Activated CD8-positive, alpha-beta T cell treated with anti-CD3 and anti-CD28 coated beads for 36 hours (primary cell): ENCODE results near the gene ATXN7L1. TPM values are rescaled to one million over a fixed set of nuclear protein-coding genes. Genes with fewer than 3 reads are reported as not detected.

Experiments used
- ATAC-seq: fragments of 200-7000 bp; cut with Tn5 transposase; one replicate; pipeline ENCODE4 v1.10.0; 2021; ENCODE audit warnings: mild to moderate bottlenecking, moderate library complexity
- CTCF ChIA-PET: fragments of 350-600 bp; sonication (Branson Sonifier 250); formaldehyde crosslinking; loops from one replicate; lab custom pipeline; 2021; ENCODE audit warnings: antibody characterized with exemption; lab: Charles Lee
- POLR2A ChIA-PET: fragments of 350-600 bp; sonication (Branson Sonifier 250); formaldehyde crosslinking; loops from one replicate; lab custom pipeline; 2021; ENCODE audit warnings: antibody characterized with exemption; lab: Charles Lee
- DNase-seq: peaks from one replicate; pipeline ENCODE4 v3.0.0-alpha.2; 2020
- H3K27ac Mint-ChIP-seq: one replicate; pipeline ENCODE4 v1.8.0; 2021; ENCODE audit warnings: mild to moderate bottlenecking, mixed read lengths
- H3K27me3 Mint-ChIP-seq: one replicate; pipeline ENCODE4 v1.8.0; 2021; ENCODE audit warnings: mixed read lengths
- H3K36me3 Mint-ChIP-seq: one replicate; pipeline ENCODE4 v1.8.0; 2021; ENCODE audit warnings: low read depth, mixed read lengths
- H3K4me1 Mint-ChIP-seq: one replicate; pipeline ENCODE4 v1.8.0; 2021; ENCODE audit warnings: low read depth, mixed read lengths
- H3K4me3 Mint-ChIP-seq: one replicate; pipeline ENCODE4 v1.8.0; 2021; ENCODE audit warnings: mild to moderate bottlenecking, moderate library complexity, mixed read lengths
- H3K9me3 Mint-ChIP-seq: one replicate; pipeline ENCODE4 v1.8.0; 2021; ENCODE audit warnings: mixed read lengths
- intact Hi-C: fragments of 100-400 bp; cut with micrococcal nuclease; formaldehyde crosslinking; loops from one replicate; pipeline ENCODE4 v1.10.0; 2022
- total RNA-seq, 2 experiments: library from RNA; stranded (reverse); gene quantifications; one replicate each; pipeline ENCODE4 v1.2.3, GENCODE V29; 2021
- TF ChIP-seq, protein P1 (sequence below): fragments of 200-600 bp; IDR thresholded peaks from one replicate; pipeline ENCODE4 v1.8.0; 2022; ENCODE audit warnings: antibody characterized with exemption, mild to moderate bottlenecking

Gene ATXN7L1
- total RNA-seq, 2 experiments from 2014 or later: 4.8 to 5.3 TPM

DNA sequence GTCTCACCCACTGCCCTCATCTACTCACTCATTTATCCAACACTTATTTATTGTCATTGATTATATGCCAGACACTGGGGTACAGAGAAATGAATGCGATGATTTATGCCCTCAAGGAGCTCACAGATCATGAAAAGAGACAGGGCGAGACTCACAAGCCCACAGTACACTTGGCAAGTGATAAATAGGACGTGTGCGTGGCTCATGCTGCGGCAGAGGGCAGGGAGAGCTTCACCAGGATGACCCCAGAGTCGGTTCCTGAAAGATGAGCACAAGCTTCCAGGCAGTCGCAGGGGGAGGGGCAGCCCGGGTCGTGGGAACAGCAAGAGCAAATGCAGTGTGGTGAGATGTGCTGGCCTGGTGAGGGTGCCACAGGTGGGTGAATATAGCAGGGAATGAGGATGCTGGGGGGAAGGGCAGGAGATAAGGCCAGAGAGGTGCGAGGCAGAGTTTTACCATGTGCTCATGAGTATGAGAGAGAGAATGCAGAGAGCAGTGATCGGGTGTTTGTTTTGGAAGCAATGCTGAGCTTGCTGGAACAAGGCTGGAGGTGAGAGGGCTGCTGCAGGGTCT is 70.9 kb downstream of the ATXN7L1 start:
- H3K27ac Mint-ChIP-seq: no peak overlapping the region

DNA sequence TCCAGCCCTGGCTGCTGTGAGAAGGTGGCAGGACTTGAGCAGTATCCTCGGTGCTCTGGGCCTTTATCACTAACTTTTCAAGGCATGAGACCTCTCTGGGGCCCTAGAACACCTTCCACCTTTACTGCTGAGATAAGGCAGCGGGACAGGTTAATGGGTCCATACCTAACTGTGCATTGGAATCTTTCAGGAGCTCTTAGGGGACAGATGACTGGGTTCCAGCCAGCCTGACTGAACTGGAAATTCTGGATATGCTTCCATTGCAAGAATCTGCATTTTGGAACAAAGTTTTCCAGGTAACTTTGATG is 73.0 kb downstream of the ATXN7L1 start:
- TF ChIP-seq, protein P1, sequence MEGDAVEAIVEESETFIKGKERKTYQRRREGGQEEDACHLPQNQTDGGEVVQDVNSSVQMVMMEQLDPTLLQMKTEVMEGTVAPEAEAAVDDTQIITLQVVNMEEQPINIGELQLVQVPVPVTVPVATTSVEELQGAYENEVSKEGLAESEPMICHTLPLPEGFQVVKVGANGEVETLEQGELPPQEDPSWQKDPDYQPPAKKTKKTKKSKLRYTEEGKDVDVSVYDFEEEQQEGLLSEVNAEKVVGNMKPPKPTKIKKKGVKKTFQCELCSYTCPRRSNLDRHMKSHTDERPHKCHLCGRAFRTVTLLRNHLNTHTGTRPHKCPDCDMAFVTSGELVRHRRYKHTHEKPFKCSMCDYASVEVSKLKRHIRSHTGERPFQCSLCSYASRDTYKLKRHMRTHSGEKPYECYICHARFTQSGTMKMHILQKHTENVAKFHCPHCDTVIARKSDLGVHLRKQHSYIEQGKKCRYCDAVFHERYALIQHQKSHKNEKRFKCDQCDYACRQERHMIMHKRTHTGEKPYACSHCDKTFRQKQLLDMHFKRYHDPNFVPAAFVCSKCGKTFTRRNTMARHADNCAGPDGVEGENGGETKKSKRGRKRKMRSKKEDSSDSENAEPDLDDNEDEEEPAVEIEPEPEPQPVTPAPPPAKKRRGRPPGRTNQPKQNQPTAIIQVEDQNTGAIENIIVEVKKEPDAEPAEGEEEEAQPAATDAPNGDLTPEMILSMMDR: no peak
- intact Hi-C loops: no loop called here
- Mint-ChIP-seq H3K9me3 (no peaks in the 10 kb centered on the region), H3K4me3 (no peak overlapping the region), H3K36me3 (no peaks in the 10 kb centered on the region), H3K4me1 (peaks cover 57% of the 10 kb centered on the region), H3K27ac (no peak overlapping the region), H3K27me3 (no peaks in the 10 kb centered on the region)
- ATAC-seq (no peak), DNase-seq (no peak)
- ChIA-PET CTCF (no interaction called here), POLR2A (interaction anchor here (1.0 kb wide), 1 partner anchor 85 kb away, joined by 3 read pairs; no protein-coding TSS in a partner anchor)

More for the DNA sequence above, 70.9 kb downstream of the ATXN7L1 start:
- ATAC-seq (no peak), DNase-seq (no peak)
- CTCF ChIA-PET: interaction anchor here (0.7 to 4.3 kb wide), 6 partner anchors 44 to 149 kb away, joined by 3 to 24 read pairs (median 8); partner anchors contain the start of gene ATXN7L1
- Mint-ChIP-seq H3K4me1 (peaks cover 65% of the 10 kb centered on the region), H3K4me3 (no peak overlapping the region), H3K9me3 (no peaks in the 10 kb centered on the region), H3K27me3 (no peaks in the 10 kb centered on the region), H3K36me3 (peaks cover 2% of the 10 kb centered on the region)
- TF ChIP-seq, protein P1: no peak
- POLR2A ChIA-PET: interaction anchor here (0.6 to 2.6 kb wide), 8 partner anchors 19 to 217 kb away, joined by 3 to 9 read pairs (median 4); no protein-coding TSS in a partner anchor
- intact Hi-C loops: loop anchor here (5.0 kb wide), 2 partner anchors 128 to 542 kb away; no protein-coding TSS in a partner anchor

DNA sequence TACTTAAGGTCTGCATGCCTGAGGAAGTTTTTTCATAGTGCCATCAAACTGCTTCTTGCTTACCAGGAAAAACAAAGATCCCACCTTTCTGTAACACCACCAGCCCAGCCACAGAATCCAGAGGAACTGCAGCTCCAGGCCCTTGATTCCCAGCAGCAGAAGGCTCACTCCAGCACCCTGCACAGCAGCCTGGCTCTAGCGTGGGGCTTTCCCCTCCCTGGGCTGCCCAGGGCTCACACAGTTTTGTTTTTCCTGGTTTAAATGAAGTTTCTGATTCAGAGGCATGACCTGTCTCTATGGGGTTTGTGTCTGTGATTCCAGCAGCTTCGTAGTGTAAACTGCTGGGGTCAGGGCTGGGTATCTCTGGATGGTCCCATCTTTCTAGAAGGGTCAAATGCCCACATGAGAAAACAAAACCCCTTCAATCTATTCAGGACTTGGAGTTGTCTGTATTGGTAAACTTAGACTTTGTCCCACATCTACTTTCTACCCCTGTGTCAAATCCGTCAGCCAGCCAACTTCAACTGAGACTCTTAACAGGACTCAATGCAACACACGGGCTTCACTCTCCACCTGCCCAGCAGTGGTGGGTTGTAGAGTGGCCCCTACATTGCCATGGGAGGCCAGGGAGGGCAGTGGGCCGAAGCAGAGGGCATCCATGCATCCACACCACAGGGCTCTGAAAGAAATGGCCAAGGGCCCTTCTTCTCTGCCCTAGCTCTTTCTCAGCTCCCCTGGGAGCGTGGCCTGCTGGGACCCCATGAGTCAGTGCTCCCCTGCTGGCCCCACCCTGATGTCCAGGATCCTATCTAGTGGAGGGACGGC is 73.6 kb downstream of the ATXN7L1 start:
- Mint-ChIP-seq H3K9me3 (no peaks in the 10 kb centered on the region), H3K4me3 (no peak overlapping the region), H3K27me3 (no peaks in the 10 kb centered on the region), H3K27ac (no peak overlapping the region), H3K36me3 (no peaks in the 10 kb centered on the region), H3K4me1 (peaks cover 53% of the 10 kb centered on the region)
- ChIA-PET POLR2A (no interaction called here), CTCF (interaction anchor here (1.4 kb wide), 1 partner anchor 20 kb away, joined by 3 read pairs; no protein-coding TSS in a partner anchor)
- DNase-seq (no peak), ATAC-seq (no peak)
- intact Hi-C loops: no loop called here
- TF ChIP-seq, protein P1: no peak

DNA sequence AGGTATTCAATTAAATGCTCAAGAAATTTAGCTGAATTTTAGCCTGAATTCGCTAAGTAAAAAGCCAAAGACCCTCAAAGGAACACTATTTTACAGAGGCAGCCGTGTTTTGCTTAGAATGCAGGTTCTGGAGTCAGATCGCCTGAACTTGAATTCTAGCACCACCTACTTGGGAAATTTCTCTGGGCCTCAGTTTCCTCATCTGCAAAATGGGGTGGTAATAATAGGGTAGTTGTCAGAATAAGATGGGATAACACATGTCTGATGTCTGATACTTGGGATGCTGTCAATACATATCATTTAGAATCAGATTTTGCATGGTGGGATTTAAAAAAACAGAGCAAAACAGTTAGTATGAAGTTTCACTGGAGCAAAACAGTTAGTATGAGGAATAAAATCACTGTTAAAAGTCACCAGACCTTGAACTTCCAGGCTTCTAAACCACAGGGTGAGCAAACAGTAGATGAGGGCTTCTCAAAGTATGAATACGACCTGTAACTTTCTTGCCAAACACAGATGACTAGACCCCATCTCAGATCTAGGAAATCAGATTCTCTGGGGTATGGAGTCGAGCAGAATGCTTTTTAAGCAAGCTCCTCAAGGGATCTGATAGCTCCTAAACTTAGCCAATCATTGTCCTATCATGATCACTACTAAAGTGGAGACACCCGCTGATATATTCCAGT is 75.4 kb downstream of the ATXN7L1 start:
- Mint-ChIP-seq H3K4me1 (peaks cover 47% of the 10 kb centered on the region), H3K4me3 (no peak overlapping the region), H3K27me3 (no peaks in the 10 kb centered on the region), H3K9me3 (no peaks in the 10 kb centered on the region), H3K36me3 (no peaks in the 10 kb centered on the region), H3K27ac (no peak overlapping the region)
- POLR2A ChIA-PET: interaction anchor here (0.6 to 1.2 kb wide), 3 partner anchors 63 to 240 kb away, joined by 3 to 4 read pairs (median 3); no protein-coding TSS in a partner anchor
- CTCF ChIA-PET: interaction anchor here (0.9 to 1.7 kb wide), 6 partner anchors 22 to 242 kb away, joined by 3 to 5 read pairs (median 3); partner anchors contain the start of gene ATXN7L1
- intact Hi-C loops: no loop called here
- TF ChIP-seq, protein P1: no peak
- DNase-seq (no peak), ATAC-seq (no peak)
